OCI-M1 (cell line): ENCODE measurements around the gene ACTN2.

Source experiments
- DNase-seq: peaks from one replicate; lab custom pipeline; 2025; lab: John Stamatoyannopoulos, UW

ACTN2 gene

GRCh38 chr1:236742421-236743160 lies 56.3 kb downstream of the ACTN2 start:
- no peak for DNase-seq

GRCh38 chr1:236744533-236744932 lies 58.2 kb downstream of the ACTN2 start:
- no peak for DNase-seq

GRCh38 chr1:236746785-236747184 lies 60.5 kb downstream of the ACTN2 start:
- no peak for DNase-seq

- no peak for DNase-seq
Measured at GRCh38 chr1:236747311-236747985, 61.1 kb downstream of the ACTN2 start.

- DNase-seq: no peak
Measured at GRCh38 chr1:236748268-236748870, 62.1 kb downstream of the ACTN2 start.

- no peak for DNase-seq
Measured at GRCh38 chr1:236750928-236751327, 64.6 kb downstream of the ACTN2 start.

GRCh38 chr1:236751385-236751784 lies 65.1 kb downstream of the ACTN2 start:
- DNase-seq: no peak

GRCh38 chr1:236751935-236752334 lies 65.6 kb downstream of the ACTN2 start:
- DNase-seq: no peak

- DNase-seq: peak; percentile 50
Measured at GRCh38 chr1:236753516-236753915, 67.2 kb downstream of the ACTN2 start.

GRCh38 chr1:236753964-236754363 lies 67.7 kb downstream of the ACTN2 start:
- no peak for DNase-seq

GRCh38 chr1:236754525-236755210 lies 68.4 kb downstream of the ACTN2 start:
- no peak for DNase-seq

GRCh38 chr1:236757640-236758039 lies 71.3 kb downstream of the ACTN2 start:
- no peak for DNase-seq

- DNase-seq: peak; percentile 86
Measured at GRCh38 chr1:236759252-236759859, 73.1 kb downstream of the ACTN2 start.

GRCh38 chr1:236760480-236760879 lies 74.2 kb downstream of the ACTN2 start:
- no peak for DNase-seq

- DNase-seq: no peak
Measured at GRCh38 chr1:236760986-236761385, 74.7 kb downstream of the ACTN2 start.

- no peak for DNase-seq
Measured at GRCh38 chr1:236761397-236762132, 75.3 kb downstream of the ACTN2 start.

GRCh38 chr1:236762410-236762809 lies 76.1 kb downstream of the ACTN2 start:
- DNase-seq: no peak

- DNase-seq: no peak
Measured at GRCh38 chr1:236765831-236766230, 79.5 kb downstream of the ACTN2 start.

GRCh38 chr1:236766506-236766905 lies 80.2 kb downstream of the ACTN2 start:
- no peak for DNase-seq

GRCh38 chr1:236767276-236767675 lies 81.0 kb downstream of the ACTN2 start:
- DNase-seq: no peak

GRCh38 chr1:236768601-236769000 lies 82.3 kb downstream of the ACTN2 start:
- DNase-seq: peak; percentile 45
